IMR-90 (cell line): Measurements from ENCODE around the gene HMOX1. TPM values are rescaled to one million over a fixed set of nuclear protein-coding genes. Genes with fewer than 3 reads are reported as not detected.
A peak's percentile ranks its signal among the peaks of the same experiment; 100 is the strongest.

Experiments
- ATAC-seq: fragments of 200-7000 bp; cut with Tn5 transposase; 2 replicates; pipeline ENCODE4 v1.9.1; 2020; ENCODE audit warnings: low read depth, mild to moderate bottlenecking, moderate library complexity
- BruUV-seq: library from RNA; stranded (reverse); fragments of 400-500 nt; replicated peaks from 2 replicates; lab custom pipeline; 2021; lab: Mats Ljungman, UMichigan
- CTCF ChIA-PET: fragments of 300-600 bp; formaldehyde crosslinking; extraction: SDS; loops from one replicate; lab custom pipeline; 2021; ENCODE audit warnings: antibody characterized with exemption; lab: Yijun Ruan, JAX
- POLR2A ChIA-PET: fragments of 300-600 bp; sonication (Branson Sonifier 250); formaldehyde crosslinking; loops from one replicate; lab custom pipeline; 2022; ENCODE audit warnings: antibody characterized with exemption; ENCODE audit not compliant: unreplicated experiment; lab: Charles Lee
- DNase-seq: peaks from one replicate; pipeline ENCODE4 v3.0.0; 2013
- H2AFZ ChIP-seq: replicated peaks from 2 replicates; pipeline ENCODE3; 2013; ENCODE audit warnings: low read length, mild to moderate bottlenecking; ENCODE audit not compliant: poor library complexity
- H2AK5ac ChIP-seq: 2 replicates; pipeline ENCODE4 v1.6.1; 2013; ENCODE audit warnings: low read depth, low read length, inconsistent platforms
- H2AK9ac ChIP-seq: replicated peaks from 2 replicates; pipeline ENCODE3; 2013; ENCODE audit warnings: mild to moderate bottlenecking, low read depth, low read length, moderate library complexity; ENCODE audit not compliant: poor library complexity
- H2BK120ac ChIP-seq: 2 replicates; pipeline ENCODE4 v1.6.1; 2013; ENCODE audit warnings: low read depth, low read length, inconsistent platforms
- H2BK15ac ChIP-seq: 3 replicates; pipeline ENCODE4 v1.6.1; 2013; ENCODE audit warnings: low read depth, low read length, inconsistent platforms
- H2BK20ac ChIP-seq: 2 replicates; pipeline ENCODE4 v1.6.1; 2013; ENCODE audit warnings: low read depth, mild to moderate bottlenecking, inconsistent platforms, low read length, moderate library complexity
- H2BK5ac ChIP-seq: 2 replicates; pipeline ENCODE4 v1.6.1; 2013; ENCODE audit warnings: mild to moderate bottlenecking, low read depth, low read length, inconsistent platforms; ENCODE audit not compliant: poor library complexity, severe bottlenecking
- H3K14ac ChIP-seq: replicated peaks from 2 replicates; pipeline ENCODE4 v1.6.1; 2013; ENCODE audit warnings: low read depth, low read length, inconsistent platforms
- H3K18ac ChIP-seq: 2 replicates; pipeline ENCODE4 v1.6.1; 2013; ENCODE audit warnings: low read depth, low read length, control low read depth
- H3K23ac ChIP-seq: 2 replicates; pipeline ENCODE4 v1.6.1; 2013; ENCODE audit warnings: low read depth, low read length, inconsistent platforms
- H3K27ac ChIP-seq: 2 replicates; pipeline ENCODE4 v1.5.1; 2013; ENCODE audit warnings: mild to moderate bottlenecking, control low read depth, low read length; ENCODE audit not compliant: insufficient read depth
- H3K27me3 ChIP-seq: 2 replicates; pipeline ENCODE4 v1.6.1; 2013; ENCODE audit warnings: low read length; ENCODE audit not compliant: control insufficient read depth, insufficient read depth
- H3K36me3 ChIP-seq: 2 replicates; pipeline ENCODE4 v1.6.1; 2013; ENCODE audit warnings: low read length, mixed read lengths; ENCODE audit not compliant: control insufficient read depth, insufficient read depth
- H3K4ac ChIP-seq: 2 replicates; pipeline ENCODE4 v1.6.1; 2013; ENCODE audit warnings: low read depth, low read length, inconsistent platforms
- H3K4me1 ChIP-seq: 2 replicates; pipeline ENCODE4 v1.6.1; 2013; ENCODE audit warnings: low read length, mixed read lengths; ENCODE audit not compliant: control insufficient read depth, insufficient read depth
- H3K4me2 ChIP-seq: 2 replicates; pipeline ENCODE4 v1.6.1; 2013; ENCODE audit warnings: low read depth, mild to moderate bottlenecking, control low read depth, low read length, moderate library complexity
- H3K4me3 ChIP-seq: 2 replicates; pipeline ENCODE4 v1.5.1; 2013; ENCODE audit warnings: low read depth, mild to moderate bottlenecking, control low read depth, low read length, moderate library complexity; ENCODE audit not compliant: insufficient read depth
- H3K56ac ChIP-seq: 2 replicates; pipeline ENCODE4 v1.6.1; 2013; ENCODE audit warnings: low read length, inconsistent platforms; ENCODE audit not compliant: insufficient read depth; ENCODE audit errors: extremely low read depth
- H3K79me1 ChIP-seq, 2 experiments: 2 replicates each; pipeline ENCODE4 v1.6.1; 2013; ENCODE audit warnings: low read length in 2 of 2, inconsistent platforms in 1 of 2, low read depth in 1 of 2
- H3K9ac ChIP-seq: 2 replicates; pipeline ENCODE4 v1.6.1; 2013; ENCODE audit warnings: low read depth, low read length, control low read depth
- H3K9me1 ChIP-seq: 2 replicates; pipeline ENCODE4 v1.6.1; 2013; ENCODE audit warnings: low read length, inconsistent platforms; ENCODE audit not compliant: insufficient read depth
- H3K9me3 ChIP-seq: 2 replicates; pipeline ENCODE4 v1.6.1; 2013; ENCODE audit warnings: low read length; ENCODE audit not compliant: control insufficient read depth, insufficient read depth
- H4K20me1 ChIP-seq: 2 replicates; pipeline ENCODE4 v1.6.1; 2013; ENCODE audit warnings: low read length, inconsistent platforms; ENCODE audit not compliant: insufficient read depth
- H4K5ac ChIP-seq: 2 replicates; pipeline ENCODE4 v1.6.1; 2013; ENCODE audit warnings: mild to moderate bottlenecking, low read depth, low read length, control low read depth
- H4K8ac ChIP-seq, 2 experiments: 2 replicates each; pipeline ENCODE4 v1.6.1; 2013; ENCODE audit warnings: low read depth in 2 of 2, low read length in 2 of 2, control low read depth in 1 of 2, inconsistent platforms in 1 of 2
- H4K91ac ChIP-seq: 2 replicates; pipeline ENCODE4 v1.6.1; 2013; ENCODE audit warnings: low read depth, low read length, inconsistent platforms; ENCODE audit not compliant: insufficient read depth
- BHLHE40 ChIP-seq: fragments of 150-350 bp; IDR thresholded peaks from 2 replicates; pipeline ENCODE4 v1.6.1; 2016; ENCODE audit warnings: mild to moderate bottlenecking, low read depth, low read length
- CEBPB ChIP-seq: IDR thresholded peaks from 2 replicates; pipeline ENCODE4 v1.6.1; 2012; ENCODE audit warnings: low read depth, low read length, improper control_type of control experiment
- CTCF ChIP-seq: conservative IDR thresholded peaks from 2 replicates; pipeline ENCODE4 v1.5.1; 2012; ENCODE audit warnings: mild to moderate bottlenecking, low read depth, low read length, improper control_type of control experiment
- FOS ChIP-seq: fragments of 150-350 bp; IDR thresholded peaks from 2 replicates; pipeline ENCODE4 v1.6.1; 2016; ENCODE audit warnings: low read depth, low read length
- NFE2L2 ChIP-seq: fragments of 150-350 bp; IDR thresholded peaks from 2 replicates; pipeline ENCODE4 v1.6.1; 2016; ENCODE audit warnings: low read depth, mild to moderate bottlenecking, low read length
- RAD21 ChIP-seq: IDR thresholded peaks from 2 replicates; pipeline ENCODE4 v1.6.1; 2012; ENCODE audit warnings: low read length, improper control_type of control experiment
- WGBS, 2 experiments: methylation state at CpG; one replicate each; pipeline versions ENCODE4 v1.1.5 to v1.1.7; 2013; ENCODE audit warnings: missing lambda C conversion rate in 2 of 2; ENCODE audit not compliant: insufficient read length in 1 of 2; ENCODE audit errors: extremely low coverage in 2 of 2; 5-methylcytosine and 5-hydroxymethylcytosine counted together
- dilution Hi-C: fragments of 300-500 bp; cut with HindIII; formaldehyde crosslinking; loops from one replicate; pipeline ENCODE4 v1.14.3; 2018; ENCODE audit warnings: low sequenced_read_pairs; ENCODE audit not compliant: unreplicated experiment
- in situ Hi-C: fragments of 300-500 bp; cut with MboI; formaldehyde crosslinking; loops from 3 replicates; pipeline ENCODE4 v1.14.3; 2019; ENCODE audit warnings: low sequenced_read_pairs, inconsistent platforms, mixed read lengths
- intact Hi-C: fragments of 100-400 bp; cut with micrococcal nuclease; formaldehyde crosslinking; loops from 2 replicates; pipeline ENCODE4 v1.10.0; 2022
- polyA plus RNA-seq, 3 experiments: library from polyadenylated mRNA; depleted of rRNA; stranded (reverse); fragments of >200 nt; gene quantifications; 2 replicates each; pipeline ENCODE4 v1.2.3, GENCODE V29; 2012; ENCODE audit warnings: low replicate concordance in 1 of 3
- total RNA-seq: library from RNA; depleted of rRNA; stranded (reverse); fragments of >200 nt; gene quantifications from 2 replicates; pipeline ENCODE4 v1.2.3, GENCODE V29; 2012

Gene HMOX1
- total and polyA plus RNA-seq, 2 of the 4 experiments (the other 2 are of a cell fraction) = 23.1 to 50.5 TPM

- TF ChIP-seq CTCF (no peak), BHLHE40 (peak; percentile 97)
Measured at GRCh38 chr22:35376728-35377472, 4.0 kb upstream of the HMOX1 start (continued).

- in situ Hi-C loops = no loop called here
- H4K8ac ChIP-seq = peak overlapping the region; percentile 96 to 97
- H3K18ac ChIP-seq = peak overlapping the region; percentile 92
- peak overlapping the region; percentile 55; the same call in 1 of the 2 replicates for H3K56ac ChIP-seq
- H4K5ac ChIP-seq = peak overlapping the region; percentile 95
- WGBS, 2 experiments = 100% methylated on average over 1 of the region's 3 CpGs; no CpG with 5 or more reads in 1 of the 2 experiments
- H2BK120ac ChIP-seq = peak overlapping the region; percentile 94
- peak overlapping the region; percentile 23; the same call in 2 of the 3 replicates for H2BK15ac ChIP-seq
- no peak for DNase-seq
- ChIA-PET CTCF (no interaction called here), POLR2A (no interaction called here)
- peak overlapping the region; percentile 78 for H3K14ac ChIP-seq
- no peaks in the 10 kb centered on the region for H3K36me3 ChIP-seq
- ATAC-seq = no peak
- peak overlapping the region; percentile 92 for H3K4ac ChIP-seq
- peak overlapping the region; percentile 5; the same call in 1 of the 2 replicates for H3K27ac ChIP-seq
- H2AK5ac ChIP-seq = peak overlapping the region; percentile 89
- H3K4me1 ChIP-seq = peaks cover 31% of the 10 kb centered on the region
- H2AFZ ChIP-seq = peak overlapping the region; percentile 8
- H4K20me1 ChIP-seq = peaks cover under 1% of the 10 kb centered on the region; the same call in 1 of the 2 replicates
- peak overlapping the region; percentile 58; the same call in 1 of the 2 replicates for H3K23ac ChIP-seq
- H2BK20ac ChIP-seq = peak overlapping the region; percentile 90
- peaks cover 19% of the 10 kb centered on the region; the same call in 1 of the 2 replicates for H3K9me1 ChIP-seq
- H3K9me3 ChIP-seq = no peaks in the 10 kb centered on the region
- peaks cover 11 to 24% of the 10 kb centered on the region in 2 experiments for H3K79me1 ChIP-seq
- H2BK5ac ChIP-seq = peak overlapping the region; percentile 72
- peak overlapping the region; percentile 66 for H2AK9ac ChIP-seq
- peak overlapping the region; percentile 96 for H4K91ac ChIP-seq
- dilution Hi-C loops = no loop called here
- no peak overlapping the region for H3K4me2 ChIP-seq
- BruUV-seq = no TSS peak
- no peak for TF ChIP-seq NFE2L2
- TF ChIP-seq FOS = no peak
- TF ChIP-seq CEBPB = no peak
- TF ChIP-seq RAD21 = no peak
- H3K27me3 ChIP-seq = no peaks in the 10 kb centered on the region
- intact Hi-C loops = no loop called here
- no peak overlapping the region for H3K9ac ChIP-seq
- no peak overlapping the region for H3K4me3 ChIP-seq
Measured at GRCh38 chr22:35377735-35378134, 3.2 kb upstream of the HMOX1 start.
